NCI-H187 (cell line): Measurements from ENCODE around the gene RABGGTA.
"Not testable (repeated sequence)": the region's sequence is repeated elsewhere in the genome, so short reads cannot be mapped to it uniquely, and the experiment has no call there.

Experiments
- DNase-seq, 2 experiments: peaks; one replicate each; lab custom pipeline; 2025; lab: John Stamatoyannopoulos, UW

Gene RABGGTA

GRCh38 chr14:24240110-24240918 is 31.1 kb downstream of the RABGGTA start:
- DNase-seq: no peak

GRCh38 chr14:24238527-24239037 is 32.8 kb downstream of the RABGGTA start:
- no peak for DNase-seq

DNA sequence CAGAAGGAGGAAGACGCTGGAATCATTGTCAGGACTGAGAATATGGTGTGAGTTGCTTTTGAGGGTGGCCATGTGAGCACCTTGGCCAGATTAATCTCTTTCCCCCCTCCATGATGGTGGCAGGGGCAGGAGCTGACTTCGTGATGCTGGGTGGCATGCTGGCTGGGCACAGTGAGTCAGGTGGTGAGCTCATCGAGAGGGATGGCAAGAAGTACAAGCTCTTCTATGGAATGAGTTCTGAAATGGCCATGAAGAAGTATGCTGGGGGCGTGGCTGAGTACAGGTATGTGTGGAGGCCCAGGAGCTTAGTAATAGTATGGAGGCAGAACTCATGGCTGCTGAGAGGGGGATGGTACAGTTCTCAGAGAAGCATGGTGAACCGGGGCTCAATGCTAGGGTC is 33.3 kb downstream of the RABGGTA start:
- no peak for DNase-seq

DNA sequence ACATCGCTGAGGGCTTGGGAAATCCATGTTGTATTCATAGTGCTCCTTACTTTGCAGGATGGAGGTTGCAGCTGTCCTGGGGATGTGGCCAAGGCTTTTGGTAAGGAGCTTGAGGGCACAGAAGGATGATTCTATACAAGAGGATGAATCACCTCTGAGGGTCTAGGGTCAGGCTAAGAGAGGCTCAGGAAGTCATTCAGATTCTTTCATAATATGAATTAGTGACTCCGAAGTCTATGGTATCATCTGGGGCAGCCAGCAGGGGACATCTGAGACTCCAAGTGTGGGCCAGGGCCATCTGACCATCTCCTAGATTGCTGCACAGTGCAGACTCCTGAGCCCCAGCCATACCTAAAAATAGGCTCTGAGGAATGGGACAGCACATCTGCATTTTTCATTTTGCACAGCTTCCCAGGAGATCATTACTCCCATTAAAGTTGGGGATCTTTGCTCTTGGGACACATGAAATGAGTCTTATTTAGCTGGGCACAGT is 33.9 kb downstream of the RABGGTA start:
- no peak for DNase-seq

- DNase-seq: no peak
These were observed 34.5 kb downstream of the RABGGTA start for GRCh38 chr14:24236689-24237462.

- no peak for DNase-seq
These were observed 35.4 kb downstream of the RABGGTA start for GRCh38 chr14:24235804-24236688.

- no peak for DNase-seq
These were observed 37.0 kb downstream of the RABGGTA start for GRCh38 chr14:24234095-24235005.

- no peak for DNase-seq
These were observed 37.9 kb downstream of the RABGGTA start for GRCh38 chr14:24233538-24233866.

- DNase-seq: no peak
These were observed 38.5 kb downstream of the RABGGTA start, which contains the start of gene GMPR2 for GRCh38 chr14:24232645-24233537. Gene GMPR2 (plus strand): TSS chr14:24232929. CDS start chr14:24233254, 325 bp downstream.

GRCh38 chr14:24232121-24232644 is 39.2 kb downstream of the RABGGTA start, which contains the start of gene NEDD8:
Gene NEDD8 (minus strand): TSS chr14:24232367. CDS start chr14:24232267, 100 bp downstream.
- DNase-seq: peak; percentile 81 to 96

DNA sequence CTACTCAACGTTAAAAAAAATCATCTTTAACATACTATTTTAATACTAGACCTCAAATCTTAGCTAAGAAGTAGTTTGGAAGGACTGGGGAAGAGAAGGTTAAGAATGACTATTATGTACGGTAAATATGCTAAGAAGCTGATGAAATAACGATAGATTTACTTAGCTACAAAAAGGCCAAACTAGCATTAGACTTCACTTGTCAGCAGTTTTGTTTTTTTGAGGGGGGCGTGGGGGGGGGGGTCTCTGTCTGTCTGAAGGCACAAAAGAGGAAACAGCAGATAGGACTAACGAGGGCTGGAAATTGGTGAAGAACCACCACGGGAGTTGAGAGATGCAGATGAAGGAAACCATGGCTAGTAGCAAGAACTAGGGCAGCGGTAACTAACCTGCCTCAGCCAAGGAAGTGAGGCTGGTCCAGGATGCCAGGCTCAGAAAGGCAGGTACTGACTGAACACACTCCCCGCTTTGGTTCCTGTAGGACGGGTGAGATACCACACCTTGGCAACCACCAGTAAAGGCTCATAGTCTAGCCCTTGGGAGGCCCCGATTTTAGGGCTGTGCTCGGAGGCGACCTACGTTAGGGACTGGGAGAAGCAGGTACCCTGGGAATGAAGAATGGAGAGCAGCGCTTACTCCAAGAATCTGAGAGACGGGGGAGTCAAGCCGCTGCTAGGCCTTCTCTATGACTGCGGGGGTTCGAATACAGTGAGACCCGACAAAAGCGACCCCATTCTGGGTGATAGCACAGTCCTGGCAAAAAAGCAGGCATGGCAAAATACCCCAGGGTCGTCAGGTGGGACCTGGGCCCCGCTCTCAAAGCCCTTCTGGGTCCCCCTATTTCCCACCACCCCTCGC is 39.9 kb downstream of the RABGGTA start:
- DNase-seq: no peak

DNA sequence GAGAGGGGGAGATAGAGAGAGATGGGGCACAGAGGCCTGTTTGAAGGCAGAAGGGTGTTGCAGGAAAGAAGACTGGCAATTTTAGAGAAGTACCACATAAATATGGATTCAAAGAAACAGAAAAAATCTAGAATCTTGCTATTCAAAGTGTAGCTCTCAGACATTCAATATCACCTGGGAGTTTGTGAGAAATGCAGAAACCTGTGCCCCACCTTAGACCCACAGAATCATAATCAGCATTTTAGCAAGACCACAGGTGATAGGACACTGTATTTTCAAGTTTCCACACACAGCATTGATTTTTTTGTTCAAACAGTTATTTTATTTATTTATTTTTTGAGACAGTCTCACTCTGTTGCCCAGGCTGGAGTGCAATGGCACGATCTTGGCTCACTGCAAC is 42.5 kb downstream of the RABGGTA start:
- DNase-seq: no peak

- no peak for DNase-seq
These were observed 44.9 kb downstream of the RABGGTA start for GRCh38 chr14:24226473-24226872.

- DNase-seq: no peak
These were observed 46.8 kb downstream of the RABGGTA start for GRCh38 chr14:24224618-24225071.

DNA sequence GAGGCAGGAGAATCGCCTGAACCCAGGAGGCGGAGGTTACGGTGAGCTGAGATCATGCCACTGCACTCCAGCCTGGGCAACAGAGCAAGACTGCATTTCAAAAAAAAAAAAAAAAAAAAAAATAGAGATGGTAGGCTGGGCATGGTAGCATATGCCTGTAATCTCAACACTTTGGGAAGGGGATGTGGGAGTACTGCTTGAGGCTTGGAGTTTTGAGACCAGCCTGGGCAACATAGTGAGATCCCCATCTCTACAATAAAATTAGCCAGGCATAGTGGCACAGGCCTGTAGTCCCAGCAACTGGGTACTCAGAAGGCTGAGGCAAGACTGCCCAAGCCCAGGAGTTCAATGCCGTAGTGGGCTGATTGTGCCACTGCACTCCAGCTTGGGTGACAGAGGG is 48.4 kb downstream of the RABGGTA start:
- not testable (repeated sequence) for DNase-seq

DNA sequence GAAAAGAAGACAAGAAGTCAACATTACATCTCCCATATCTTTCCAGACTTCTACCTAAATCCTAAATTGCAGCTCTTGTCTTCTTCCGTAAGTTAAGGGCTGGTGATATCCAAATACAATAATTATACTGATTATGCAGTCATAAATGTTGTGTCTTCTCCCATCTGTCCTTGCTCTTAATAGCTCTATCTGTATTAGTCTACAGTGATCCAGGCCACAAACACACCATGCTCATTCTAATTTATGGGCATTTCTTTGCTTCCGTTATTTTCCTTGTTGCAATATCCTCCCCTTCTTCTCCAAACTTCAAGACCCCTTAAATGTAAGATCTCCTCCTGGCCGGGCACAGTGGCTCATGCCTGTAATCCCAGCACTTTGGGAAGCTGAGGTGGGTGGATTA is 51.9 kb downstream of the RABGGTA start:
- no peak for DNase-seq

- DNase-seq: no peak
These were observed 52.3 kb downstream of the RABGGTA start for GRCh38 chr14:24219080-24219479.

- not testable (repeated sequence) for DNase-seq
These were observed 54.5 kb downstream of the RABGGTA start for GRCh38 chr14:24216876-24217275.
